Gastroesophageal sphincter (tissue), 4 donors: Measurements from ENCODE around the gene KCNJ11. TPM values are rescaled to one million over a fixed set of nuclear protein-coding genes. Genes with fewer than 3 reads are reported as not detected.
A peak's percentile ranks its signal among the peaks of the same experiment; 100 is the strongest.

Experiments used
- ATAC-seq: fragments of 150-250 bp; one replicate; pipeline ENCODE4 v1.9.1; 2016; ENCODE audit warnings: mild to moderate bottlenecking, moderate library complexity
- H3K27ac ChIP-seq, 4 donors: fragments of 200-600 bp; sonication (generic) in 3 of 4; 1 replicate in 3 of 4; 2 replicates in 1 of 4; pipeline ENCODE4 v1.5.1; 2016 to 2019
- H3K27me3 ChIP-seq: fragments of 200-600 bp; sonication (generic); one replicate; pipeline ENCODE4 v1.5.1; 2019
- H3K36me3 ChIP-seq, 2 donors: fragments of 200-600 bp; sonication (generic); one replicate each; pipeline ENCODE4 v1.5.1; 2019; ENCODE audit warnings: control low read depth in 1 of 2
- H3K4me1 ChIP-seq, 3 donors: fragments of 200-600 bp; sonication (generic); 1 replicate in 2 of 3; 2 replicates in 1 of 3; pipeline ENCODE4 v1.5.1; 2016 to 2019; ENCODE audit warnings: control low read depth in 2 of 3
- H3K4me3 ChIP-seq, 2 donors: fragments of 200-600 bp; sonication (generic); one replicate each; pipeline ENCODE4 v1.5.1; 2019; ENCODE audit warnings: mild to moderate bottlenecking in 1 of 2, moderate library complexity in 1 of 2
- H3K9me3 ChIP-seq, 3 donors: fragments of 200-600 bp; sonication (generic); one replicate each; pipeline ENCODE4 v1.5.1; 2017 to 2019; ENCODE audit warnings: control low read depth in 2 of 3
- EP300 ChIP-seq: sonication (generic); formaldehyde crosslinking; IDR thresholded peaks from one replicate; pipeline ENCODE4 v1.6.1; 2017; ENCODE audit warnings: antibody characterized with exemption, mild to moderate bottlenecking
- POLR2A ChIP-seq, 2 donors: fragments of 450-650 bp; IDR thresholded peaks; one replicate each; pipeline ENCODE4 v1.6.1; 2017; ENCODE audit warnings: antibody characterized with exemption in 2 of 2, mild to moderate bottlenecking in 2 of 2, moderate library complexity in 1 of 2
- POLR2AphosphoS5 ChIP-seq: sonication (generic); formaldehyde crosslinking; IDR thresholded peaks from one replicate; pipeline ENCODE4 v1.6.1; 2017; ENCODE audit warnings: antibody characterized with exemption
- WGBS, 2 donors: methylation state at CpG; one replicate each; pipeline ENCODE4 v1.1.5; 2018; ENCODE audit warnings: low coverage in 1 of 2; 5-methylcytosine and 5-hydroxymethylcytosine counted together
- total RNA-seq, 4 donors: library from RNA; depleted of rRNA; stranded (reverse); fragments of >200 nt; gene quantifications; one replicate each; pipeline ENCODE4 v1.1.0, GENCODE V29; 2016
- TF ChIP-seq, protein P1 (sequence below), 4 experiments: fragments of 200-600 bp in 2 of 4; fragments of 450-650 bp in 2 of 4; sonication (generic) in 1 of 4; IDR thresholded peaks; one replicate each; pipeline ENCODE4 v1.5.1; 2017 to 2019; ENCODE audit warnings: antibody characterized with exemption in 4 of 4, mild to moderate bottlenecking in 2 of 4, moderate library complexity in 2 of 4

KCNJ11 gene
- total RNA-seq: 1 to 10 TPM in 3 of 4 donors, under 1 TPM in 1; 0.67 to 4.0 (median 2.8) TPM

DNA sequence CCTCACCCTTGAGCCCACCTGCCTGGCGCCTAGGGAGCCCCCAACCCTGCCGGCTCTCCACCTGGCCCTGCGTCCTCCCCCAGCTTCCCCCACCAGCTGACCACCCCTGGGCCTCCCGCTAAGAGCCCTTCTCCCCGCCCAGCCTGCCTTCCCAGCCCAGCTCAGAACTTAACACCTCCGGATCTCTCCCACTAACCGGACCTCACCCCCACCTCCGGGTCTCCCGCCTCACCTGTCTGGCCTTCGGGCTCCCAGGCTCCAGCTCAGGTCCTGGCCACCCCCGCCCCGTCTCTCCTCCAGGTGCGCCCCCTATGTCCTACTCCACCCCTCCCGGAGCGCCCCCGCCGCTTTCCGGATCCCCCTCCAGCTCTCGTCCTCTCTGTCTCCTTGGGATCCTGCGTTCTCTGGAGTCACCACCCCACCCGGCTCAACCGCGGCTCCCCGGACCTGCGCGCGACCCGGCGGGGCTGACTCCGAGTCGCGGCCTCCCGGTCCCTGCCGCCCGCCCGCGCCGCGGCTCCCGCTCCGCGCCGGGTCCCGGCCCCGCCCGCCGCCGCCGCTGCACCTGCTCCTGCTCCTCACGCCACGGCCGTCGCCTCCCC is at the start of gene KCNJ11:
Gene KCNJ11, minus strand, starts transcription at position 51 of the 602 bp plus-strand sequence. CDS start 568 bp downstream, outside the sequence.
- Histone ChIP-seq H3K27ac (peak within 1 kb of the TSS in 3 of 4 donors; percentile 59 to 72 (median 63)), H3K27me3 (no peaks in the 10 kb centered on the region), H3K9me3 (no peaks in the 10 kb centered on the region), H3K4me1 (peaks cover 0 to 41% (median 10%) of the 10 kb centered on the region in 3 donors), H3K36me3 (no peaks in the 10 kb centered on the region), H3K4me3 (peak within 1 kb of the TSS; percentile 50 to 62)
- peak; percentile 52 for ATAC-seq
- TF ChIP-seq POLR2A (IDR thresholded peaks at IDR 0.05) (no peak), POLR2AphosphoS5 (no peak), EP300 (no peak)
- TF ChIP-seq, protein P1, sequence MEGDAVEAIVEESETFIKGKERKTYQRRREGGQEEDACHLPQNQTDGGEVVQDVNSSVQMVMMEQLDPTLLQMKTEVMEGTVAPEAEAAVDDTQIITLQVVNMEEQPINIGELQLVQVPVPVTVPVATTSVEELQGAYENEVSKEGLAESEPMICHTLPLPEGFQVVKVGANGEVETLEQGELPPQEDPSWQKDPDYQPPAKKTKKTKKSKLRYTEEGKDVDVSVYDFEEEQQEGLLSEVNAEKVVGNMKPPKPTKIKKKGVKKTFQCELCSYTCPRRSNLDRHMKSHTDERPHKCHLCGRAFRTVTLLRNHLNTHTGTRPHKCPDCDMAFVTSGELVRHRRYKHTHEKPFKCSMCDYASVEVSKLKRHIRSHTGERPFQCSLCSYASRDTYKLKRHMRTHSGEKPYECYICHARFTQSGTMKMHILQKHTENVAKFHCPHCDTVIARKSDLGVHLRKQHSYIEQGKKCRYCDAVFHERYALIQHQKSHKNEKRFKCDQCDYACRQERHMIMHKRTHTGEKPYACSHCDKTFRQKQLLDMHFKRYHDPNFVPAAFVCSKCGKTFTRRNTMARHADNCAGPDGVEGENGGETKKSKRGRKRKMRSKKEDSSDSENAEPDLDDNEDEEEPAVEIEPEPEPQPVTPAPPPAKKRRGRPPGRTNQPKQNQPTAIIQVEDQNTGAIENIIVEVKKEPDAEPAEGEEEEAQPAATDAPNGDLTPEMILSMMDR (IDR thresholded peaks at IDR 0.05): no peak
- 11 to 12% methylated on average over 10 to 16 of the region's 53 CpGs for WGBS, 2 donors

DNA sequence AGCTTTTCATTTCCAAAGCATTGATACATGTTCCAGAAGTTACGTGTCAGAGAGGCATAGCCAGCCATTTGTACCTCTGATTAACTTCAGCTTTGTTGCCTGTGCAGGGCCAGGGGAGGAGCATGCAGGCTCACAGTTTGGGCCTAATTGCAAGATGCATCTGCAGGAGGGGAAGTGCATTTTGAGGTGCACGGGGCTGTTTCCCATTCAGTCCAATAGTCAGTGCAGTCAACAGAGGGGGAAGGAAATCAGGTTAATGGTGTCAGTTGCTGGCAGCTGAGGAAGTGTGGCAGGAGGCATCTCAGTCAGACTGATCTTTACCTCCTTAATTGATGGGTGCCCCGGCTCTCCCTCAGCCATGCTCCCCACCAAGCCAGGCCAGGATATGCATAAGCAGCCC is 48.9 kb upstream of the KCNJ11 start:
- H3K4me1 ChIP-seq: no peaks in the 10 kb centered on the region
- TF ChIP-seq, protein P1 (IDR thresholded peaks at IDR 0.05): no peak
- TF ChIP-seq POLR2AphosphoS5 (no peak), POLR2A (IDR thresholded peaks at IDR 0.05) (no peak), EP300 (no peak)
- no peak for ATAC-seq
- no peak overlapping the region for H3K27ac ChIP-seq
- H3K36me3 ChIP-seq: no peaks in the 10 kb centered on the region
- WGBS, 2 donors: 45 to 83% methylated on average over 1 to 2 of the region's 3 CpGs
- peaks cover 31% of the 10 kb centered on the region for H3K27me3 ChIP-seq
- H3K4me3 ChIP-seq: no peak overlapping the region
- H3K9me3 ChIP-seq: peaks cover 0 to 10% (median 0%) of the 10 kb centered on the region in 3 donors

DNA sequence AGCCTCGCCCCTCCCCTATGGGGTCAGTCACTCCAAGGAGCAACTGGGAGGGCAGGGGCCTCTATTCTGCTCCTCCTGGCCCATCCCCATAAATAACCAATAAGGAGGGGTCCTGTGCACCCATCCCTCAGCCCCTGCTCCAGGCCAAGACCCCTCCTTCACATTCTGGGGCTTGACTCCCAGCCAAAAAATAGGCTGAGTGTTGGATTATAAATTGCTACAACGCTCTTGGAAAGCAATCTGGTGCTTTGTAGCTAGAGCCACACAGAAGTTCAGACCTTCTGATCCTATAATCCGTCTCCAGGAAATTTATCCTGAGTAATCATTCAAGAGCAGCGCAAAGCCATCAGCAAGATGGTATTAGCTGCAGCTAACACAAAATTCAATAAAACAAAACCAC is 45.6 kb upstream of the KCNJ11 start:
- H3K36me3 ChIP-seq: no peaks in the 10 kb centered on the region
- H3K27me3 ChIP-seq: peaks cover 7% of the 10 kb centered on the region
- TF ChIP-seq, protein P1 (IDR thresholded peaks at IDR 0.05): no peak
- ATAC-seq: no peak
- H3K4me3 ChIP-seq: no peak overlapping the region
- H3K9me3 ChIP-seq: no peaks in the 10 kb centered on the region
- no peak overlapping the region for H3K27ac ChIP-seq
- WGBS, 2 donors: 40 to 53% methylated on average over 3 to 4 of the region's 4 CpGs
- peaks cover 0 to 10% (median 0%) of the 10 kb centered on the region in 3 donors for H3K4me1 ChIP-seq

DNA sequence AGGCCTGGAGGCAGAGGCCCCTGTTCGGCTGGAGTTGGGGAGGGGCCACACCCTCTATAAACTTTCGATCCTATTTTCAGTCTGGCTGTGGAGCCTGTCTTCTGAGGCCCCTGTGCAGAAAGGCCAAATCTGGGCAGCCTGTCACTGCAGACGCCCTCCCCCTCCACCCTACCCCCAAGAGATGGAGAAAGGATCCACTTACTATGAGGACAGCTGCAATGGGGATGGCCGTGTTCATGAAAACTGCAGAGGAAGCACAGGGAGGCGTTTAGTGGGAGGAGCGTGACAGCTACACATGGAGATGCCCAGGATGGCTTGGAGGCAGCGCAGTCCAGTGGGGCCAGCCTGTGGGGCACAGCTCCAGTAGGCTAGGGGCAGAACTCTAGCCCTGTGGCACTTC is 43.5 kb upstream of the KCNJ11 start:
- ATAC-seq: no peak
- Histone ChIP-seq H3K36me3 (no peaks in the 10 kb centered on the region), H3K27me3 (peaks cover 7% of the 10 kb centered on the region), H3K4me3 (no peak overlapping the region), H3K9me3 (no peaks in the 10 kb centered on the region), H3K27ac (no peak overlapping the region), H3K4me1 (peaks cover 0 to 10% (median 0%) of the 10 kb centered on the region in 3 donors)
- no peak for TF ChIP-seq POLR2A (IDR thresholded peaks at IDR 0.05)
- TF ChIP-seq, protein P1 (IDR thresholded peaks at IDR 0.05): no peak
- TF ChIP-seq POLR2AphosphoS5: no peak
- TF ChIP-seq EP300: no peak
- 31 to 44% methylated on average over 2 to 4 of the region's 7 CpGs for WGBS, 2 donors

DNA sequence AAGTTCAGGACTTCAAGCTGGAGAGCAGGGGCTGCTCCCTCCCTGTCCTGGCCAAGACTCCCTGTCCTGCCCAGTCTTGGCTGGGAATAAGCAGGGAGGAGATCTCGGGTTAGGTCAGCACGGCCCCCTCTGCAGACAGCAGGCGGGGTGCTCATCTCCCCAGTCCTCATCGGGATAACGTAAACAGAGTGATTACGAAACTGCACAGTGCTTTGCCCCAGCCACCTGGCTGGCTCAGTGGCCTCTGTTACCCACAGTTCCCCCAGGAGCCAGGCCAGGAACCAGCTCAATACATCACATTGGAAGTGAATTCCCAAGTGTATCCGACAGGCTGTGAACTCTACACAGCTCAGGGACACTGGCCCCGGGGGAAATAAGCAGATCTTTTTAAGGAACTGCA is 42.7 kb upstream of the KCNJ11 start:
- Histone ChIP-seq H3K27ac (no peak overlapping the region), H3K36me3 (no peaks in the 10 kb centered on the region), H3K27me3 (peaks cover 7% of the 10 kb centered on the region), H3K4me1 (peaks cover 0 to 10% (median 0%) of the 10 kb centered on the region in 3 donors), H3K4me3 (no peak overlapping the region), H3K9me3 (no peaks in the 10 kb centered on the region)
- WGBS, 2 donors: 25% methylated on average over 2 of the region's 8 CpGs; no CpG with 5 or more reads in 1 of the 2 donors
- ATAC-seq: peak; percentile 42
- TF ChIP-seq POLR2A (IDR thresholded peaks at IDR 0.05) (no peak), EP300 (no peak), POLR2AphosphoS5 (no peak)
- TF ChIP-seq, protein P1 (IDR thresholded peaks at IDR 0.05): no peak
